HepG2 (cell line): ENCODE results near the gene RCBTB2. TPM values are rescaled to one million over a fixed set of nuclear protein-coding genes. Genes with fewer than 3 reads are reported as not detected.
A peak's percentile ranks its signal among the peaks of the same experiment; 100 is the strongest.

Source experiments
- ELF4 ChIP-seq: sonication (generic); formaldehyde crosslinking; IDR thresholded peaks from 2 replicates; pipeline ENCODE4 v1.5.0; 2020; ENCODE audit warnings: missing genetic modification reagents, mild to moderate bottlenecking, moderate library complexity, borderline replicate concordance
- HOXA5 ChIP-seq: sonication (generic); formaldehyde crosslinking; IDR thresholded peaks from 2 replicates; pipeline ENCODE4 v1.4.0; 2020; ENCODE audit warnings: missing genetic modification reagents
- KDM5B ChIP-seq: sonication (generic); formaldehyde crosslinking; IDR thresholded peaks from 2 replicates; pipeline ENCODE4 v1.4.0; 2020; ENCODE audit warnings: missing genetic modification reagents, mild to moderate bottlenecking, borderline replicate concordance
- RAD21 ChIP-seq: fragments of 450-650 bp; formaldehyde crosslinking; IDR thresholded peaks from 2 replicates; pipeline ENCODE4 v1.5.0; 2020; ENCODE audit warnings: mild to moderate bottlenecking
- SKIL ChIP-seq: sonication (generic); formaldehyde crosslinking; IDR thresholded peaks from 2 replicates; pipeline ENCODE4 v1.8.0; 2022; ENCODE audit warnings: missing genetic modification reagents, mild to moderate bottlenecking, moderate library complexity, borderline replicate concordance
- ZBTB42 ChIP-seq: sonication (generic); formaldehyde crosslinking; IDR thresholded peaks from 2 replicates; pipeline ENCODE4 v1.5.0; 2020; ENCODE audit warnings: mild to moderate bottlenecking, missing genetic modification reagents
- ZHX2 ChIP-seq, 2 experiments: sonication (generic) in 1 of 2; formaldehyde crosslinking in 1 of 2; IDR thresholded peaks; 2 replicates each; pipeline versions ENCODE4 v1.6.1 to v1.9.0; 2014 to 2022; ENCODE audit warnings: antibody characterized with exemption in 1 of 2, borderline replicate concordance in 1 of 2, inconsistent platforms in 1 of 2, low read depth in 1 of 2, missing genetic modification reagents in 1 of 2
- ZNF33A ChIP-seq: sonication (generic); formaldehyde crosslinking; IDR thresholded peaks from 2 replicates; pipeline ENCODE4 v1.5.1; 2020; ENCODE audit warnings: missing genetic modification reagents, mild to moderate bottlenecking, moderate library complexity, borderline replicate concordance
- ZNF354B ChIP-seq: sonication (generic); formaldehyde crosslinking; IDR thresholded peaks from 2 replicates; pipeline ENCODE4 v1.8.0; 2022; ENCODE audit warnings: mild to moderate bottlenecking, missing genetic modification reagents
- ZNF616 ChIP-seq: sonication (generic); formaldehyde crosslinking; IDR thresholded peaks from 2 replicates; pipeline ENCODE4 v1.5.0; 2020; ENCODE audit warnings: low read depth, mild to moderate bottlenecking, missing genetic modification reagents
- polyA plus RNA-seq, 8 experiments: library from polyadenylated mRNA; depleted of rRNA in 3 of 8; stranded (reverse) in 7 of 8; unstranded in 1 of 8; fragments of >200 nt; fragmentation: Illumina TruSeq in 4 of 8; extraction: Trizol in 4 of 8; gene quantifications; 2 replicates each; pipeline versions ENCODE4 v1.2.1 to v1.2.3, GENCODE V29; 2011 to 2016; ENCODE audit warnings: low read depth in 4 of 8, missing spikeins in 1 of 8, mixed read lengths in 1 of 8; ENCODE audit not compliant: insufficient read depth in 1 of 8
- total RNA-seq, 5 experiments: library from RNA; depleted of rRNA; stranded (reverse); fragments of >200 nt; fragmentation: Illumina TruSeq; extraction: Trizol; gene quantifications; 2 replicates each; pipeline ENCODE4 v1.2.3, GENCODE V29; 2016; ENCODE audit warnings: low read depth in 1 of 5
- TF ChIP-seq, protein P1 (sequence below): sonication (generic); formaldehyde crosslinking; IDR thresholded peaks from 2 replicates; pipeline ENCODE4 v1.8.0; 2022; ENCODE audit warnings: missing genetic modification reagents, mild to moderate bottlenecking, borderline replicate concordance
- TF ChIP-seq, protein P2 (sequence below): sonication (generic); formaldehyde crosslinking; IDR thresholded peaks from 2 replicates; pipeline ENCODE4 v1.5.0; 2020; ENCODE audit warnings: mild to moderate bottlenecking, missing genetic modification reagents, borderline replicate concordance

Gene RCBTB2
- total and polyA plus RNA-seq, 2 of the 13 experiments (the other 11 are each of a cell fraction or from before 2014, with no cell fraction given), result 1.9 to 2.7 TPM

- TF ChIP-seq ELF4 (CRISPR knock-in tag), result no peak
- TF ChIP-seq ZNF33A, result no peak
- 0 out of 2 replicates have a peak, but pooled peaks have one; percentile 9 for TF ChIP-seq RAD21 (CRISPR knock-in tag)
- TF ChIP-seq, protein P1, sequence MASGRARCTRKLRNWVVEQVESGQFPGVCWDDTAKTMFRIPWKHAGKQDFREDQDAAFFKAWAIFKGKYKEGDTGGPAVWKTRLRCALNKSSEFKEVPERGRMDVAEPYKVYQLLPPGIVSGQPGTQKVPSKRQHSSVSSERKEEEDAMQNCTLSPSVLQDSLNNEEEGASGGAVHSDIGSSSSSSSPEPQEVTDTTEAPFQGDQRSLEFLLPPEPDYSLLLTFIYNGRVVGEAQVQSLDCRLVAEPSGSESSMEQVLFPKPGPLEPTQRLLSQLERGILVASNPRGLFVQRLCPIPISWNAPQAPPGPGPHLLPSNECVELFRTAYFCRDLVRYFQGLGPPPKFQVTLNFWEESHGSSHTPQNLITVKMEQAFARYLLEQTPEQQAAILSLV, result peak; percentile 78; the same call in 1 of the 2 replicates
- 0 out of 2 replicates have a peak, but pooled peaks have one; percentile 46 for TF ChIP-seq ZBTB42
- TF ChIP-seq, protein P2, sequence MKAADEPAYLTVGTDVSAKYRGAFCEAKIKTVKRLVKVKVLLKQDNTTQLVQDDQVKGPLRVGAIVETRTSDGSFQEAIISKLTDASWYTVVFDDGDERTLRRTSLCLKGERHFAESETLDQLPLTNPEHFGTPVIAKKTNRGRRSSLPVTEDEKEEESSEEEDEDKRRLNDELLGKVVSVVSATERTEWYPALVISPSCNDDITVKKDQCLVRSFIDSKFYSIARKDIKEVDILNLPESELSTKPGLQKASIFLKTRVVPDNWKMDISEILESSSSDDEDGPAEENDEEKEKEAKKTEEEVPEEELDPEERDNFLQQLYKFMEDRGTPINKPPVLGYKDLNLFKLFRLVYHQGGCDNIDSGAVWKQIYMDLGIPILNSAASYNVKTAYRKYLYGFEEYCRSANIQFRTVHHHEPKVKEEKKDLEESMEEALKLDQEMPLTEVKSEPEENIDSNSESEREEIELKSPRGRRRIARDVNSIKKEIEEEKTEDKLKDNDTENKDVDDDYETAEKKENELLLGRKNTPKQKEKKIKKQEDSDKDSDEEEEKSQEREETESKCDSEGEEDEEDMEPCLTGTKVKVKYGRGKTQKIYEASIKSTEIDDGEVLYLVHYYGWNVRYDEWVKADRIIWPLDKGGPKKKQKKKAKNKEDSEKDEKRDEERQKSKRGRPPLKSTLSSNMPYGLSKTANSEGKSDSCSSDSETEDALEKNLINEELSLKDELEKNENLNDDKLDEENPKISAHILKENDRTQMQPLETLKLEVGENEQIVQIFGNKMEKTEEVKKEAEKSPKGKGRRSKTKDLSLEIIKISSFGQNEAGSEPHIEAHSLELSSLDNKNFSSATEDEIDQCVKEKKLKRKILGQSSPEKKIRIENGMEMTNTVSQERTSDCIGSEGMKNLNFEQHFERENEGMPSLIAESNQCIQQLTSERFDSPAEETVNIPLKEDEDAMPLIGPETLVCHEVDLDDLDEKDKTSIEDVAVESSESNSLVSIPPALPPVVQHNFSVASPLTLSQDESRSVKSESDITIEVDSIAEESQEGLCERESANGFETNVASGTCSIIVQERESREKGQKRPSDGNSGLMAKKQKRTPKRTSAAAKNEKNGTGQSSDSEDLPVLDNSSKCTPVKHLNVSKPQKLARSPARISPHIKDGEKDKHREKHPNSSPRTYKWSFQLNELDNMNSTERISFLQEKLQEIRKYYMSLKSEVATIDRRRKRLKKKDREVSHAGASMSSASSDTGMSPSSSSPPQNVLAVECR (CRISPR knock-in tag), result peak; percentile 86; the same call in 1 of the 2 replicates
- TF ChIP-seq ZNF354B, result no peak
- no peak for TF ChIP-seq ZHX2 (IDR thresholded peaks at IDR 0.05; ENCODE audit: low read depth)
- TF ChIP-seq ZHX2 (CRISPR knock-in tag; IDR thresholded peaks at IDR 0.05; ENCODE audit: borderline replicate concordance), result no peak; the same call in 1 of the 2 replicates
- peak; percentile 87 for TF ChIP-seq KDM5B (CRISPR knock-in tag)
- peak; percentile 78; the same call in 1 of the 2 replicates for TF ChIP-seq HOXA5
- TF ChIP-seq ZNF616 (CRISPR knock-in tag), result peak; percentile 93; the same call in 1 of the 2 replicates
- TF ChIP-seq SKIL (CRISPR knock-in tag), result peak; percentile 42; the same call in 1 of the 2 replicates
Measured at GRCh38 chr13:48532506-48533499, at the start of gene RCBTB2 (continued).
